ENCODE results near the gene ESRRG.

- TF ChIP-seq CTCF (IDR thresholded peaks at IDR 0.05), result no peak
- TF ChIP-seq POLR2AphosphoS5 (IDR thresholded peaks at IDR 0.05), result no peak
- no peak for TF ChIP-seq POLR2A (IDR thresholded peaks at IDR 0.05)
These were observed 32.6 kb downstream of the ESRRG start for GRCh38 chr1:216690603-216691002.
